Activated CD8-positive, alpha-beta memory T cell treated with anti-CD3 and anti-CD28 coated beads, Interleukin-2, amount 50 U/mL, for 1 hour (primary cell): ENCODE measurements around the gene ANP32D.
"Not testable (repeated sequence)": the region's sequence is repeated elsewhere in the genome, so short reads cannot be mapped to it uniquely, and the experiment has no call there.

ENCODE experiments used
- DNase-seq: peaks from one replicate; pipeline ENCODE4 v3.0.0-alpha.2; 2020; ENCODE audit errors: extremely low read depth

ANP32D gene

DNA sequence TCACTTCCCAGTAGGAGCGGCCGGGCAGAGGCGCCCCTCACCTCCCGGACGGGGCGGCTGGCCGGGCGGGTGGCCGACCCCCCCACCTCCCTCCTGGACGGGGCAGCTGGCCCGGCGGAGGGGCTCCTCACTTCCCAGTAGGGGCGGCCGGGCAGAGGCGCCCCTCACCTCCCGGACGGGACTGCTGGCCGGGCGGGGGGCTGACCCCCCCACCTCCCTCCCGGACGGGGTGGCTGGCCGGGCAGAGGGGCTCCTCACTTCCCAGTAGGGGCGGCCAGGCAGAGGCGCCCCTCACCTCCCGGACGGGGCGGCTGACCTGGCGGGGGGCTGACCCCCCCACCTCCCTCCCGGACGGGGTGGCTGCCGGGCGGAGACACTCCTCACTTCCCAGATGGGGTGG is 27.9 kb downstream of the ANP32D start:
- DNase-seq, result not testable (repeated sequence)

DNA sequence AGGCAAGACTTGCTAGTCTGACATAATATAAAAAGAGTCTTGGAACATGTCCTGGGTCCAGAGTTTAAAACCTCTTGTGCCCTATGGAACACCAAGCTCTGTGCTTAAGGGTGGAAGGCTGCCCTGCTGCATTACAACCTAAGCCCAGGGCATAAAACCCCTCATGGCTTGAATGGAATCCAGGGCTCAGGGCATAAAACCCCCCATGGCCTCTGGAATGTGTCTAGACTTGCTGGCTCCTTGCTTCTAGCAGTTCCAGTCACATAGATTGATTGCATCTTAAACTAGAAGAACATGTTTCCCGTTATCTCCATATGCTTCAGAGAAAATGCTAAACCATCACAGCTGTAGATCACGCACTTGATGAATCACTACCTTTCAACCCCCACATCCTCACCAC is 34.5 kb downstream of the ANP32D start:
- DNase-seq, result not testable (repeated sequence)

DNA sequence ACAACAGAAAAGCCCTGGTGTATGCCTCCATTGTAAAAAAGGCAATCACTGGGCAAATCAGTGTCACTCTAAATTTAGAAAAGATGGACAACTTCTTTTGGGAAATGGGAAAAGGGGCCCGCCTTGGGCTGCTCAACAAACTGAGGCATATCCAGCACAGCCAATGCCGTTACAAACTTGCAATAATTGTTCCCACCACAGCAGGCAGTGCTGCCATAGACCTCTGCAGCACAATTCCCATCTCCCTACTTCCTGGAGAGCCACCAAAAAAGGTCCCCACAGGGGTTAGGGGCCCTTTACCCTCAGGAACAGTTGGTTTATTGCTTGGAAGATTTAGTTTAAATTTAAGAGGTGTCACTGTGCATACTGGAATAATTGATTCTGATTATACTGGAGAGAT is 36.6 kb downstream of the ANP32D start:
- no peak for DNase-seq

DNA sequence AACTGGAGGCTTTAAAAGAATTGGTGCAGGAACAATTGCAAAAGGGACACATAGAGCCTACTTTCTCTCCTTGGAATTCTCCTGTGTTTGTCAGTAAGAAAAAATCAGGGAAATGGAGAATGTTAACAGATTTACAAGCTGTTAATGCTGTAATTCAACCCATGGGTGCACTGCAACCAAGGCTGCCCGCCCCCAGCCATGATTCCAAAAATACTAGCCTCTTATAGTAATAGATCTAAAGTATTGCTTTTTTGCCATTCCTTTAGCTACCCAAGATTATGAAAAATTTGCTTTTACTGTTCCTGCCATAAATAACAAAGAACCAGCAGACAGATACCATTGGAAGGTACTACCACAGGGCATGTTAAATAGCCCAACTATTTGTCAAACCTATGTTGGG is 37.8 kb downstream of the ANP32D start:
- DNase-seq, result no peak

DNA sequence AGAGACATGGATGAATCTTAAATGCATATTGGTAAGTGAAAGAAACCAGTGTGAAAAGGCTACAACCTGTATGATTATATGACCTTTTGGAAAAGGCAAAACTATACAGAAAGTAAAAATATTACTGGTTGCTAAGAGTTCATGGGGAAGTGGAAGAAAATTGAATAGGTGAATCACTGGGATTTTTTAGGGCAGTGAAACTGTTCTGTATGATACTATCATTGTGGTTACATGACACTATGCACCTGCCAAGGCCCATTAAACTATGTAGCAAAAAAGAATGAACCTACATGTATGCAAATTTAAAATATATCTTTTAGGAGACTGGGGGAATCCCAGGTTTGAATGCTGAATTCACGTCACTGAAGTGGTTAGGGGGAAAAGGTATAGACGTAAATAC is 40.5 kb downstream of the ANP32D start:
- DNase-seq, result no peak

DNA sequence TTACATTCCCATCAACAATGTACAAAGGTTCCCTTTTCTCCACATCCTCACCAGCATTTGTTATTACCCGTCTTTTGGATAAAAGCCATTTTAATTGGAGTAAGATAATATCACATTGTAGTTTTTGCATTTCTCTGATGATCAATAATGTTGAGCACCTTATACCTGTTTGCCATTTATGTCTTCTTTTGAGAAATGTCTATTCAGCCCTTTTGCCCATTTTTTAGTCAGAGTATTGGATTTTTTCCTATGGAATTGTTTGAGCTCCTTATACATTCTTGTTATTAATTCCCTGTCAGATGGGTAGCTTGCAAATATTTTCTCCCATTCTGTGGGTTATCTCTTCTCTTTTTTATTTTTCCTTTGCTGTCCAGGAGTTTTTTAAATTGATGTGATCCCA is 42.4 kb downstream of the ANP32D start:
- DNase-seq, result no peak

DNA sequence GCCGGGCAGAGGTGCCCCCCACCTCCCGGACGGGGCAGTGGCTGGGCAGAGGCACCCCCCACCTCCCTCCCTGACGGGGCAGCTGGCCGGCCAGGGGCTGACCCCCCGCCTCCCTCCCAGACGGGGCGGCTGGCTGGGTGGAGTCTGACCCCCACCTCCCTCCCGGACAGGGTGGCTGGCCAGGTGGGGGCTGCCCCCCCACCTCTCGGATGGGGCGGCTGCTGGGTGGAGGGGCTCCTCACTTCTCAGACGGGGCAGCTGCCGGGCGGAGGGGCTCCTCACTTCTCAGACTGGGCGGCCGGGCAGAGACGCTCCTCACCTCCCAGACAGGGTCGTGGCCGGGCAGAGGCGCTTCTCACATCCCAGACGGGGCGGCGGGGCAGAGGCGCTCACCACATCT is 48.0 kb downstream of the ANP32D start:
- not testable (repeated sequence) for DNase-seq
